H9 (cell line): ENCODE measurements around the gene PROSER3. TPM values are rescaled to one million over a fixed set of nuclear protein-coding genes. Genes with fewer than 3 reads are reported as not detected.

ENCODE experiments used
- DNase-seq: peaks from one replicate; pipeline ENCODE4 v3.0.0-alpha.2; 2017
- H2AFZ ChIP-seq: one replicate; pipeline ENCODE4 v1.6.1; 2013; ENCODE audit warnings: mild to moderate bottlenecking, low read length, control low read depth, moderate library complexity
- H2AK5ac ChIP-seq: 2 replicates; pipeline ENCODE4 v1.6.1; 2013; ENCODE audit warnings: low read length, control low read depth, mixed read lengths; ENCODE audit not compliant: insufficient read length
- H2BK120ac ChIP-seq: one replicate; pipeline ENCODE4 v1.6.1; 2013; ENCODE audit warnings: low read depth, mild to moderate bottlenecking, low read length, control low read depth, inconsistent platforms; ENCODE audit not compliant: poor library complexity, severe bottlenecking
- H2BK12ac ChIP-seq: 2 replicates; pipeline ENCODE4 v1.6.1; 2013; ENCODE audit warnings: low read length, control low read depth, mixed read lengths, low read depth; ENCODE audit not compliant: insufficient read length
- H2BK15ac ChIP-seq: 2 replicates; pipeline ENCODE4 v1.6.1; 2013; ENCODE audit warnings: low read depth, low read length, control low read depth
- H2BK20ac ChIP-seq: one replicate; pipeline ENCODE4 v1.6.1; 2013; ENCODE audit warnings: low read depth, mild to moderate bottlenecking, low read length, control low read depth, inconsistent platforms; ENCODE audit not compliant: poor library complexity, severe bottlenecking
- H2BK5ac ChIP-seq: 2 replicates; pipeline ENCODE4 v1.6.1; 2013; ENCODE audit warnings: low read length, control low read depth, mixed read lengths; ENCODE audit not compliant: insufficient read length
- H3K14ac ChIP-seq: 2 replicates; pipeline ENCODE4 v1.6.1; 2013; ENCODE audit warnings: low read length, control low read depth; ENCODE audit not compliant: insufficient read depth
- H3K18ac ChIP-seq: 2 replicates; pipeline ENCODE4 v1.6.1; 2013; ENCODE audit warnings: low read depth, mild to moderate bottlenecking, mixed read lengths, low read length, control low read depth; ENCODE audit not compliant: insufficient read length
- H3K23ac ChIP-seq: 2 replicates; pipeline ENCODE4 v1.6.1; 2013; ENCODE audit warnings: low read length, control low read depth, mixed read lengths, low read depth; ENCODE audit not compliant: insufficient read length
- H3K23me2 ChIP-seq: 2 replicates; pipeline ENCODE4 v1.6.1; 2013; ENCODE audit warnings: low read depth, mild to moderate bottlenecking, mixed read lengths, low read length, control low read depth; ENCODE audit not compliant: insufficient read length, poor library complexity, severe bottlenecking
- H3K27ac ChIP-seq: 2 replicates; pipeline ENCODE4 v1.5.1; 2013; ENCODE audit warnings: low read length, control low read depth, mixed read lengths, low read depth; ENCODE audit not compliant: insufficient read length
- H3K27me3 ChIP-seq: 2 replicates; pipeline ENCODE4 v1.6.1; 2013; ENCODE audit warnings: low read length, control low read depth, inconsistent platforms; ENCODE audit not compliant: insufficient read depth
- H3K4ac ChIP-seq: 2 replicates; pipeline ENCODE4 v1.6.1; 2013; ENCODE audit warnings: low read depth, mild to moderate bottlenecking, control low read depth, inconsistent platforms, low read length, moderate library complexity
- H3K4me1 ChIP-seq: 2 replicates; pipeline ENCODE4 v1.6.1; 2013; ENCODE audit warnings: low read length, control low read depth, inconsistent platforms; ENCODE audit not compliant: insufficient read depth
- H3K4me2 ChIP-seq: 2 replicates; pipeline ENCODE4 v1.6.1; 2013; ENCODE audit warnings: low read length, control low read depth, mixed read lengths; ENCODE audit not compliant: insufficient read length, insufficient read depth
- H3K56ac ChIP-seq: 2 replicates; pipeline ENCODE4 v1.6.1; 2013; ENCODE audit warnings: low read depth, mild to moderate bottlenecking, mixed read lengths, low read length, control low read depth; ENCODE audit not compliant: insufficient read length
- H3K79me1 ChIP-seq: 2 replicates; pipeline ENCODE4 v1.6.1; 2013; ENCODE audit warnings: low read depth, mild to moderate bottlenecking, moderate library complexity, low read length, control low read depth, inconsistent platforms; ENCODE audit not compliant: insufficient read depth, poor library complexity, severe bottlenecking
- H3K79me2 ChIP-seq: 2 replicates; pipeline ENCODE4 v1.6.1; 2013; ENCODE audit warnings: low read length, control low read depth, inconsistent platforms; ENCODE audit not compliant: insufficient read depth
- H3K9ac ChIP-seq: 2 replicates; pipeline ENCODE4 v1.6.1; 2013; ENCODE audit warnings: low read length, control low read depth, mixed read lengths; ENCODE audit not compliant: insufficient read length; ENCODE audit errors: extremely low read depth
- H3K9me3 ChIP-seq: one replicate; pipeline ENCODE4 v1.6.1; 2013; ENCODE audit warnings: low read depth, low read length, inconsistent platforms; ENCODE audit not compliant: control insufficient read depth
- H3T11ph ChIP-seq: one replicate; pipeline ENCODE4 v1.6.1; 2013; ENCODE audit warnings: mild to moderate bottlenecking, low read length, control low read depth, inconsistent platforms
- H4K20me1 ChIP-seq: one replicate; pipeline ENCODE4 v1.6.1; 2013; ENCODE audit not compliant: control insufficient read depth, insufficient read length, insufficient read depth
- H4K5ac ChIP-seq: 2 replicates; pipeline ENCODE4 v1.6.1; 2013; ENCODE audit warnings: low read depth, mild to moderate bottlenecking, mixed read lengths, low read length, control low read depth; ENCODE audit not compliant: insufficient read length
- H4K8ac ChIP-seq: replicated peaks from 2 replicates; pipeline ENCODE4 v1.6.1; 2013; ENCODE audit warnings: low read length, control low read depth, mixed read lengths, low read depth; ENCODE audit not compliant: insufficient read length
- H4K91ac ChIP-seq: 2 replicates; pipeline ENCODE4 v1.6.1; 2013; ENCODE audit warnings: low read depth, mild to moderate bottlenecking, moderate library complexity, mixed read lengths, low read length, control low read depth; ENCODE audit not compliant: insufficient read length
- H3K27ac Mint-ChIP-seq, 3 experiments: 2 replicates in 2 of 3; 3 replicates in 1 of 3; pipeline ENCODE4 v1.8.0; 2020 to 2021; ENCODE audit warnings: mixed read lengths in 3 of 3, mild to moderate bottlenecking in 1 of 3, moderate library complexity in 1 of 3
- H3K27me3 Mint-ChIP-seq: 2 replicates; pipeline ENCODE4 v1.8.0; 2021; ENCODE audit warnings: low read depth, mild to moderate bottlenecking, moderate library complexity, mixed read lengths
- H3K36me3 Mint-ChIP-seq, 3 experiments: 2 replicates in 2 of 3; 3 replicates in 1 of 3; pipeline ENCODE4 v1.8.0; 2020 to 2021; ENCODE audit warnings: low read depth in 3 of 3, mixed read lengths in 3 of 3; ENCODE audit not compliant: insufficient read depth in 1 of 3
- H3K4me1 Mint-ChIP-seq, 2 experiments: 2 replicates each; pipeline ENCODE4 v1.8.0; 2020; ENCODE audit warnings: mixed read lengths in 2 of 2
- H3K4me3 Mint-ChIP-seq, 2 experiments: 2 replicates in 1 of 2; 3 replicates in 1 of 2; pipeline ENCODE4 v1.8.0; 2020 to 2021; ENCODE audit warnings: mild to moderate bottlenecking in 2 of 2, mixed read lengths in 2 of 2, moderate library complexity in 1 of 2
- H3K9me3 Mint-ChIP-seq, 2 experiments: 2 replicates in 1 of 2; 3 replicates in 1 of 2; pipeline ENCODE4 v1.8.0; 2020; ENCODE audit warnings: mild to moderate bottlenecking in 2 of 2, mixed read lengths in 2 of 2, moderate library complexity in 1 of 2
- WGBS: extraction: QIAGEN DNeasy Blood & Tissue Kit; methylation state at CpG from one replicate; pipeline ENCODE4 v1.1.7; 2013; ENCODE audit warnings: missing lambda C conversion rate, low lambda C conversion rate, mixed read lengths; ENCODE audit not compliant: insufficient read length; ENCODE audit errors: extremely low coverage; 5-methylcytosine and 5-hydroxymethylcytosine counted together
- total RNA-seq: library from RNA; stranded (reverse); gene quantifications from 2 replicates; pipeline ENCODE4 v1.2.1, GENCODE V29; 2021
- TF ChIP-seq, protein P1 (sequence below): fragments of 200-600 bp; sonication (generic); conservative IDR thresholded peaks from 3 replicates; pipeline ENCODE4 v1.8.0; 2021; ENCODE audit warnings: antibody characterized with exemption, mild to moderate bottlenecking

PROSER3 gene
- total RNA-seq, 1 experiment from 2014 or later, result 29.1 TPM

DNA sequence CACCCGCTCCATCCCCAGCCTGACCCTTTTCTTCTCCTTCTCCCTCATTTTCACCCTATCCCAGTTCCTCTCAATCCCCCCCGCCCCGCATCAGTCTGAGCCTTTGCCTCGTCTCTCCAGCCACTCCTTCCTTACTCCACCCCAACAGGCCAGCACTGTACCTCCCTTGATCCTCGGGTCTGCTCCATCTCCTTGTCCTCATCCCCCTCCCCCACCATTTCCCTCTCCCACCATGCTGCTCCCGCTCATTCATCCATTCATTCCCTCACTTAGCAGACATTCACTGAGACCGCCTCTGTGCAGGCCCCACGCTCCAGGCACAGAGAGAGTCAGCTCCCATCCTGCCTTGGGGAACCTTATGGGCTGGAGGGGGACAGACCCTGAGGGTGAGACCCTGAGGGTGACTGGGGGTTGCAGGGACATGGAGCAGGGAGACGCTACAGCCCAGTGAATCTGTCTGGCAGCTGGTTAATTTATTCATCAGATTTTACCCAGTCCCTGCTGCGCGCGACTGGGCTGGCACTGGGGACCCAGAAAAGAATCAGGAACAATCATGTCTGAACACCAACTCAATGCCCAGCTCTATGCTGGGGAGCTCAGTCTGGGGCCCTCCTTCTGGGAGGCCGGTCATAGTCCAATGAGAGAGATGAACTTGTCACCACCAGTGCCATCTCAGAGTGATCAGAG lies 18.3 kb downstream of the PROSER3 start:
- no peak overlapping the region for H3K9ac ChIP-seq
- no peak overlapping the region for H3K56ac ChIP-seq
- H3K4me1 ChIP-seq, result peaks cover 5% of the 10 kb centered on the region; the same call in 1 of the 2 replicates
- no peak overlapping the region for H4K5ac ChIP-seq
- Mint-ChIP-seq H3K27ac (peak overlapping the region in 1 of 3 experiments; percentile 88; a peak in 1 of 7 replicates), H3K4me3 (peak overlapping the region; percentile 65 to 88), H3K36me3 (peaks cover 0 to 4% (median 0%) of the 10 kb centered on the region in 3 experiments; a peak in 2 of 7 replicates), H3K4me1 (peaks cover 25 to 31% of the 10 kb centered on the region in 2 experiments), H3K9me3 (no peaks in the 10 kb centered on the region; a peak in 1 of 5 replicates), H3K27me3 (peaks cover 38% of the 10 kb centered on the region)
- H3K27ac ChIP-seq, result no peak overlapping the region
- H3K23me2 ChIP-seq, result peaks cover 5% of the 10 kb centered on the region
- no peak overlapping the region for H3T11ph ChIP-seq
- H2BK20ac ChIP-seq, result no peak overlapping the region
- no peak overlapping the region for H4K8ac ChIP-seq
- no peaks in the 10 kb centered on the region for H3K27me3 ChIP-seq
- no peak overlapping the region for H2BK15ac ChIP-seq
- WGBS, result no CpG with 5 or more reads among the region's 13 CpGs
- no peaks in the 10 kb centered on the region for H4K20me1 ChIP-seq
- H2BK12ac ChIP-seq, result no peak overlapping the region
- H3K9me3 ChIP-seq, result no peaks in the 10 kb centered on the region
- H3K23ac ChIP-seq, result no peak overlapping the region
- no peak overlapping the region for H2BK5ac ChIP-seq
- DNase-seq, result no peak
- no peak overlapping the region for H3K4ac ChIP-seq
- H3K18ac ChIP-seq, result no peak overlapping the region
- H3K14ac ChIP-seq, result no peak overlapping the region
- H2BK120ac ChIP-seq, result no peak overlapping the region
- no peaks in the 10 kb centered on the region for H3K79me1 ChIP-seq
- H4K91ac ChIP-seq, result no peak overlapping the region
- TF ChIP-seq, protein P1, sequence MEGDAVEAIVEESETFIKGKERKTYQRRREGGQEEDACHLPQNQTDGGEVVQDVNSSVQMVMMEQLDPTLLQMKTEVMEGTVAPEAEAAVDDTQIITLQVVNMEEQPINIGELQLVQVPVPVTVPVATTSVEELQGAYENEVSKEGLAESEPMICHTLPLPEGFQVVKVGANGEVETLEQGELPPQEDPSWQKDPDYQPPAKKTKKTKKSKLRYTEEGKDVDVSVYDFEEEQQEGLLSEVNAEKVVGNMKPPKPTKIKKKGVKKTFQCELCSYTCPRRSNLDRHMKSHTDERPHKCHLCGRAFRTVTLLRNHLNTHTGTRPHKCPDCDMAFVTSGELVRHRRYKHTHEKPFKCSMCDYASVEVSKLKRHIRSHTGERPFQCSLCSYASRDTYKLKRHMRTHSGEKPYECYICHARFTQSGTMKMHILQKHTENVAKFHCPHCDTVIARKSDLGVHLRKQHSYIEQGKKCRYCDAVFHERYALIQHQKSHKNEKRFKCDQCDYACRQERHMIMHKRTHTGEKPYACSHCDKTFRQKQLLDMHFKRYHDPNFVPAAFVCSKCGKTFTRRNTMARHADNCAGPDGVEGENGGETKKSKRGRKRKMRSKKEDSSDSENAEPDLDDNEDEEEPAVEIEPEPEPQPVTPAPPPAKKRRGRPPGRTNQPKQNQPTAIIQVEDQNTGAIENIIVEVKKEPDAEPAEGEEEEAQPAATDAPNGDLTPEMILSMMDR, result no peak
- no peaks in the 10 kb centered on the region for H3K79me2 ChIP-seq
- H2AFZ ChIP-seq, result no peak overlapping the region
- no peak overlapping the region for H2AK5ac ChIP-seq
- peak overlapping the region; percentile 73 for H3K4me2 ChIP-seq
